Testis (tissue), 3 donors: ENCODE measurements around the gene KRT20. TPM values are rescaled to one million over a fixed set of nuclear protein-coding genes. Genes with fewer than 3 reads are reported as not detected.

ENCODE experiments used
- DNase-seq: peaks from one replicate; pipeline ENCODE4 v3.0.0-alpha.2; 2019
- H3K27ac ChIP-seq, 2 donors: fragments of 200-600 bp; sonication (generic); one replicate each; pipeline ENCODE4 v1.5.1; 2019
- H3K27me3 ChIP-seq: fragments of 200-600 bp; sonication (generic); one replicate; pipeline ENCODE4 v1.5.1; 2019
- H3K36me3 ChIP-seq: fragments of 200-600 bp; sonication (generic); one replicate; pipeline ENCODE4 v1.5.1; 2017; ENCODE audit warnings: low read depth; ENCODE audit errors: missing control alignments
- H3K4me1 ChIP-seq: fragments of 200-600 bp; sonication (generic); one replicate; pipeline ENCODE4 v1.5.1; 2019
- H3K4me3 ChIP-seq, 2 donors: fragments of 200-600 bp; sonication (generic); one replicate each; pipeline ENCODE4 v1.5.1; 2017 to 2019
- H3K9me3 ChIP-seq: fragments of 200-600 bp; sonication (generic); one replicate; pipeline ENCODE4 v1.5.1; 2017
- CTCF ChIP-seq, 3 experiments: fragments of 450-650 bp in 2 of 3; fragments of 200-600 bp in 1 of 3; sonication (generic) in 1 of 3; IDR thresholded peaks; one replicate each; pipeline ENCODE4 v1.5.1; 2016 to 2019; ENCODE audit warnings: antibody characterized with exemption in 3 of 3, mild to moderate bottlenecking in 2 of 3, moderate library complexity in 1 of 3
- POLR2A ChIP-seq: fragments of 450-650 bp; IDR thresholded peaks from one replicate; pipeline ENCODE4 v1.6.1; 2017; ENCODE audit warnings: antibody characterized with exemption, mild to moderate bottlenecking, moderate library complexity
- WGBS, 2 donors: methylation state at CpG; one replicate each; pipeline ENCODE4 v1.1.5; 2018; 5-methylcytosine and 5-hydroxymethylcytosine counted together
- intact Hi-C: fragments of 100-400 bp; cut with DNase I; formaldehyde crosslinking; loops from one replicate; pipeline ENCODE4 v1.15.1; 2023; ENCODE audit warnings: low total_unique reads
- polyA plus RNA-seq: library from polyadenylated mRNA; stranded (reverse); fragments of 350-450 nt; fragmentation: Illumina TruSeq; extraction: RNeasy Lipid Tissue Mini Kit (QIAGEN cat#74804); gene quantifications from one replicate; pipeline ENCODE4 v1.2.3, GENCODE V29; 2014; ENCODE audit warnings: low read depth, low replicate concordance; ENCODE audit not compliant: insufficient read depth
- total RNA-seq, 2 donors: library from RNA; depleted of rRNA; stranded (reverse); fragments of >200 nt; gene quantifications; one replicate each; pipeline ENCODE4 v1.2.3, GENCODE V29; 2016

KRT20 gene
- total and polyA plus RNA-seq, 3 donors from 2014 or later, result not detected

GRCh38 chr17:40873801-40874200, 11.2 kb downstream of the KRT20 start:
- intact Hi-C loops, result no loop called here
- H3K27me3 ChIP-seq, result no peaks in the 10 kb centered on the region
- H3K9me3 ChIP-seq, result no peaks in the 10 kb centered on the region
- WGBS, 2 donors, result 98 to 100% methylated on average over 1 of the region's 1 CpG
- H3K27ac ChIP-seq, result no peak overlapping the region
- TF ChIP-seq CTCF (IDR thresholded peaks at IDR 0.05), result no peak
- DNase-seq, result no peak
- H3K4me1 ChIP-seq, result no peaks in the 10 kb centered on the region
- H3K4me3 ChIP-seq, result no peak overlapping the region
- H3K36me3 ChIP-seq, result no peaks in the 10 kb centered on the region

- Histone ChIP-seq H3K36me3 (no peaks in the 10 kb centered on the region), H3K27ac (no peak overlapping the region), H3K27me3 (no peaks in the 10 kb centered on the region), H3K9me3 (no peaks in the 10 kb centered on the region), H3K4me3 (no peak overlapping the region), H3K4me1 (no peaks in the 10 kb centered on the region)
- intact Hi-C loops, result no loop called here
- no peak for DNase-seq
- TF ChIP-seq CTCF (IDR thresholded peaks at IDR 0.05) (no peak), POLR2A (no peak)
Measured at GRCh38 chr17:40873255-40873654, 11.8 kb downstream of the KRT20 start.

DNA sequence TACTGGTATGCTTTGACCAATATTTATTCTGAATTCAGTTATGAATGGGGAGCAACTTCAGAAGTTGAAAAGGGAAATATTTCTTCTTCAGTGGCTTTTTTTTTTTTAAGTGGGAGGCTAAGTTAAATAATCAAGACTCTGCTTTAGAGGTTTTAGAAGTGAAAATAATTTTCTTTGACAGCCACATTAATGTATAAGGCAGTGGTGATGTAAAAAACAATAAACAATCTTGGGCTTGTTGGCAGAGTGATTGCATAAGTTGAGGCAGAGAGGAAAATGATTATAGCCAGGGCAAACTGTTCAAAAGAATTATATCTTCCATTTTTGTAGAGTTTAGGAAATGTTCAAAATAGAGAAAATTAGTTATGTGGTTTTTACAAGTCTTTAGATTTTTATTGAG, 12.6 kb downstream of the KRT20 start:
- no peaks in the 10 kb centered on the region for H3K27me3 ChIP-seq
- no peaks in the 10 kb centered on the region for H3K36me3 ChIP-seq
- no peak for DNase-seq
- no peak overlapping the region for H3K4me3 ChIP-seq
- no peaks in the 10 kb centered on the region for H3K4me1 ChIP-seq
- no peaks in the 10 kb centered on the region for H3K9me3 ChIP-seq
- TF ChIP-seq POLR2A, result no peak
- no peak for TF ChIP-seq CTCF (IDR thresholded peaks at IDR 0.05)
- no peak overlapping the region for H3K27ac ChIP-seq
- intact Hi-C loops, result no loop called here

DNA sequence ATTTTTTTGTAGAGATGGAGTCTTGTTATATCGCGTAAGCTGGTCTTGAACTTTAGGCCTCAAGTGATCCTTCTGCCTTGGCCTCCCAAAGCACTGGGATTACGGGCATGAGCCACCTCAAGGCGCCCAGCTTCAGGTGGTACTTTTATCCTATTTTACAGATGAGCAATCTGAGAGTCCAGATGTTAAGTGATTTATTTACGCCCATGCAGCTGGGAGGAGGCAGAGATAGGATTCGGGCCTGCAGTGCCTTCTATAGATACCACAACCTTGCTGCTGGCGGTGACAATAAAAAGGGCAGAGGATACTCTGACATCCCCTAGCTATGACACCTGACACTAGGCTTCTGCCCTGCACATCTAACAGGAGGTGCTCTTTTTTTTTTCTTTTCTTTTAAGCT, 13.7 kb downstream of the KRT20 start:
- DNase-seq, result no peak
- no peaks in the 10 kb centered on the region for H3K36me3 ChIP-seq
- no peak overlapping the region for H3K4me3 ChIP-seq
- no peaks in the 10 kb centered on the region for H3K9me3 ChIP-seq
- WGBS, 2 donors, result 95% methylated on average over 7 of the region's 7 CpGs
- intact Hi-C loops, result no loop called here
- no peak overlapping the region for H3K27ac ChIP-seq
- TF ChIP-seq CTCF (IDR thresholded peaks at IDR 0.05), result no peak
- TF ChIP-seq POLR2A, result no peak
- no peaks in the 10 kb centered on the region for H3K4me1 ChIP-seq
- no peaks in the 10 kb centered on the region for H3K27me3 ChIP-seq

DNA sequence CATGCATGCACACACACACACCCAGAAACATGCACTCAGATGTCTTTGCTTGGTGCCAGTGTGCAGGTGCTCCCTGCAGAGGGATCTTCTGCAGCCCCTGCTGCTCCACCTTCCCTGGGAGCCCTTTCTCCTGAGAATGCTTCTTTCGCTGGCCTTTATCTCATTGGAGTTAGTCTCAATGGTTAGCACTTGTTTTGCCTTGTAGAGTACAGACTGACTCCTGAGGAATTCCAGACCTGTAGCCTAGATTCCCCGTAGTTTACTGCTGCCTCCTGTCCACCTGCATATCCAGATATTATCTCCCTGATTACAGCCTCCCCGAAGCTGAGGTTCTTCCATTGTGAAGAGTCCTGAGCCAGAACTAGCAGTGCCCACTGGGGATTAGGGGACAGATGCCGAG, 14.9 kb downstream of the KRT20 start:
- no peak for DNase-seq
- H3K9me3 ChIP-seq, result no peaks in the 10 kb centered on the region
- H3K4me3 ChIP-seq, result no peak overlapping the region
- no peak overlapping the region for H3K27ac ChIP-seq
- intact Hi-C loops, result no loop called here
- 77 to 83% methylated on average over 4 of the region's 4 CpGs for WGBS, 2 donors
- H3K4me1 ChIP-seq, result no peaks in the 10 kb centered on the region
- no peaks in the 10 kb centered on the region for H3K36me3 ChIP-seq
- H3K27me3 ChIP-seq, result no peaks in the 10 kb centered on the region
- no peak for TF ChIP-seq CTCF (IDR thresholded peaks at IDR 0.05)
- TF ChIP-seq POLR2A, result no peak
